ENCODE data around the gene CGREF1.
A peak's percentile ranks its signal among the peaks of the same experiment; 100 is the strongest.

Gene CGREF1

DNA sequence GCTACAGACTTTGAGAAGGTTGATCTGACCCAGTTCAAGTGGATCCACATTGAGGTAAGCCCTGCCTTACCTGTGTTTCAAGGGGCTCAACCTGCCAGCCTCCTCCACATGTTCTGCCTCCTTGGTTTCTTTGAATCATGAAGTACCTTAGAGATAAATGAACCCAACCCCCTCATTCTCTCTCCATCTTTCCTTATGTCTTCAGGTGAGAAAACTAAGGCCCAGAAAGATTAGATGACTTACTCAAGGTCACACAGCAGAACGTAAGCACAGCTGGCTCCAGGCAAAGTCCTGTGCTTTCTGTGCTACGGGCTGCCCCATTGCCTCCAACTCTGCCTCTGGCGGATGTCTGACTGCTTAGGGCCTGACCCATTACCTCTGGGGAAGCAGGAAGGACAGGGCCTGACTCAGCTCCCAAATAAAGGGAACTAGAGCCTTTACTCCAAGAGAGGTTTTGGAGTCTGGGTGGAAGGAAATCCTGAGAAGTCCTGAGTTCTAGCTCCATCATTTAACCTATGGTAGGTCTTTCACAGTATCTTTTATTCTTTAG, 22.1 kb downstream of the CGREF1 start (continued):
- TF ChIP-seq ZNF571 (tag by site-specific recombination; IDR thresholded peaks at IDR 0.05) (no peak), ZNF423 (tag by site-specific recombination; IDR thresholded peaks at IDR 0.05) (no peak), KLF1 (tag by site-specific recombination; IDR thresholded peaks at IDR 0.05) (no peak), INSM2 (tag by site-specific recombination; IDR thresholded peaks at IDR 0.05) (no peak), ZNF23 (tag by site-specific recombination; IDR thresholded peaks at IDR 0.05; ENCODE audit: borderline replicate concordance) (no peak), ZNF626 (tag by site-specific recombination; IDR thresholded peaks at IDR 0.05) (no peak), ZNF529 (tag by site-specific recombination; IDR thresholded peaks at IDR 0.05; ENCODE audit: insufficient replicate concordance) (no peak), ZNF184 (tag by site-specific recombination; IDR thresholded peaks at IDR 0.05) (no peak), ZNF114 (tag by site-specific recombination; IDR thresholded peaks at IDR 0.05) (no peak), ZNF426 (tag by site-specific recombination; IDR thresholded peaks at IDR 0.05) (no peak), YY2 (tag by site-specific recombination; IDR thresholded peaks at IDR 0.05) (no peak), ZNF548 (tag by site-specific recombination; IDR thresholded peaks at IDR 0.05) (no peak)

- Histone ChIP-seq H3K9me3 (ENCODE audit: control insufficient read depth, insufficient read depth, low read depth, low read length) (no peaks in the 10 kb centered on the region), H3K27ac (ENCODE audit: extremely low read depth, low read depth, low read length) (0 out of 2 replicates have a peak overlapping the region, but pooled peaks have one; percentile 8), H3K36me3 (ENCODE audit: control insufficient read depth in 2 of 2, insufficient read depth in 1 of 2, low read length in 2 of 2) (peaks cover 0 to 54% of the 10 kb centered on the region in 2 experiments; a peak in 1 of 3 replicates), H3K4me1 (ENCODE audit: control insufficient read depth, insufficient read depth, low read length) (no peaks in the 10 kb centered on the region), H3K4me3 (ENCODE audit: low read depth, low read length) (no peak overlapping the region)
- POLR2A ChIA-PET: interaction anchor here (1.2 to 1.7 kb wide), 4 partner anchors 9 to 45 kb away, joined by 3 to 7 read pairs (median 4); partner anchors contain the start of gene PREB
- CTCF ChIA-PET: interaction anchor here (0.6 to 7.0 kb wide), 12 partner anchors 9 to 250 kb away, joined by 3 to 44 read pairs (median 4); partner anchors contain the start of genes ABHD1 and KHK
- TF ChIP-seq ZNF302 (tag by site-specific recombination; IDR thresholded peaks at IDR 0.05; ENCODE audit: low read depth) (no peak), ZNF76 (tag by site-specific recombination; IDR thresholded peaks at IDR 0.05; ENCODE audit: borderline replicate concordance, low read depth) (peak; percentile 93), SCRT2 (tag by site-specific recombination; IDR thresholded peaks at IDR 0.05) (peak; percentile 94), ZNF239 (tag by site-specific recombination; IDR thresholded peaks at IDR 0.05) (no peak), ZBTB20 (tag by site-specific recombination; IDR thresholded peaks at IDR 0.05) (peak; percentile 66; the same call in 1 of the 2 replicates), SCRT1 (tag by site-specific recombination; IDR thresholded peaks at IDR 0.05; ENCODE audit: borderline replicate concordance) (0 out of 2 replicates have a peak, but pooled peaks have one; percentile 19), ZNF175 (tag by site-specific recombination; IDR thresholded peaks at IDR 0.05) (no peak), GLIS2 (tag by site-specific recombination; IDR thresholded peaks at IDR 0.05) (0 out of 2 replicates have a peak, but pooled peaks have one; percentile 27), BCL6B (tag by site-specific recombination; IDR thresholded peaks at IDR 0.05) (no peak), ZNF626 (tag by site-specific recombination; IDR thresholded peaks at IDR 0.05) (no peak), ATF2 (tag by site-specific recombination; IDR thresholded peaks at IDR 0.05; ENCODE audit: low read depth) (no peak), GLIS1 (tag by site-specific recombination; IDR thresholded peaks at IDR 0.05) (peak; percentile 30; the same call in 1 of the 2 replicates), ZNF114 (tag by site-specific recombination; IDR thresholded peaks at IDR 0.05) (no peak), ZNF701 (tag by site-specific recombination; IDR thresholded peaks at IDR 0.05) (no peak), KLF16 (tag by site-specific recombination; IDR thresholded peaks at IDR 0.05) (no peak), ZNF2 (tag by site-specific recombination; IDR thresholded peaks at IDR 0.05) (no peak), ZNF335 (tag by site-specific recombination; conservative IDR thresholded peaks at IDR 0.05) (peak; percentile 66; the same call in 1 of the 2 replicates), ZNF768 (tag by site-specific recombination; IDR thresholded peaks at IDR 0.05) (no peak), ZBTB17 (tag by site-specific recombination; IDR thresholded peaks at IDR 0.05) (peak; percentile 63), ZNF362 (tag by site-specific recombination; IDR thresholded peaks at IDR 0.05) (no peak), ZNF354C (tag by site-specific recombination; IDR thresholded peaks at IDR 0.05; ENCODE audit: borderline replicate concordance, low read depth) (no peak)
Observed at GRCh38 chr2:27095745-27096651, 22.9 kb downstream of the CGREF1 start.

Measured in HEK293 (cell line).